Measurements from ENCODE around the gene HABP4.

HABP4 gene

GRCh38 chr9:96522366-96522765, 72.4 kb downstream of the HABP4 start:
- no peak for DNase-seq (ENCODE audit: low read depth in 2 of 2)

DNA sequence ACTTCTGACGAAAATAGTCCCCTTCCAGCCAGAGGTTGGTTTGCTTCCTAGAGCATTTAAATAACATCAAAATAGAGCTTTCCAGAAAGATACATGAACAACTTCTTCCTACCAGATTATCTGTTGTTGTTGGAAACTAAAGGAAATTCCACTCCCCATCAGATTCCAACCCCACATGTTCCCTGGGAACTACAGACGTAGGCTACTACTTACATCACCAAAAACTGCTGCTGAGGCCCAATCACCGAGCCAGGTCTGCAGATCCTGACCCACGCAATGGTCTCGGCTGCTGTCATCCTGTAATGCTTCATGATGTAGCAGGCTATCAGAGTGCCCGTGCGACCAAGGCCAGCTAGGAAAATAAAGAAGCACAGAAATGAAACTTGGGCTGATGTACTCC, 73.4 kb downstream of the HABP4 start:
- DNase-seq (ENCODE audit: low read depth in 2 of 2), result no peak

GRCh38 chr9:96524045-96524444, 74.1 kb downstream of the HABP4 start:
- no peak for DNase-seq (ENCODE audit: low read depth in 2 of 2)

DNA sequence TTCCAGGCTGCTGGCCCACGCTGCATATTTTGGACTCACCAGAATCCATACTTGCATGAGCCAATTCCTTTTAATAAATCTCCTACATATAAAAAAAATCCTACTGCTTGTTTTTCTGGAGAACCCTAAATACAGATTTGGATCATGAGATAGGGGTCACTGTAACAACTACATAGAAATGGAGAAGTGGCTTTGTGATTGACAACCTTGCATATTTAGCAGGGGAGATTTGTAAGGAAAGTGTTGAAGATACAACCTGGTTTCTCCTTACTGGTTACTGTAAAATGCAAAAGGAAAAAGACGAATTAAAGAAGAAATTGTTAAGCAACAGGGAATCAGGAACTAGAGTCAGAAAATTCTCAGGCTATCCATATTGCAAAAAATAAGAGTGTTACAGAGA, 74.8 kb downstream of the HABP4 start:
- DNase-seq (ENCODE audit: low read depth in 2 of 2), result no peak

DNA sequence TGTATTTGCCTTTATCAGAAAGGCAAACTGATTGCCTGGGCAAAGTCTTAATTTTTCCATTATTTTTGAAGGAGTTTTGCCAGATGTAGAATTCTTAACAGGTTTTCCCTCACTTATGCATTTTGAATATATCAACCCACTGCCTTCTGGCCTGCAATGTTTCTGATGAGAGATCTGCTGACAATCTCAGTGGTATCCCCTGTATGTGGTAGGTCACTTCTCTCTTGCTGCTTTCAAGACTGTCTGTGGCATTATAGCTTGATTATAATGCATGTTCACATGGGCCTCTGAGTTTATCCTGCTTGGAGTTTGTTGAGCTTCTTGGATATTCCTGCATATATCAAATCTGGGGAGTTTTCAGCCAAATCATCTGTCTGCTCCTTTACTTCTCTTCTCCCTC, 82.2 kb downstream of the HABP4 start:
- no peak for DNase-seq (ENCODE audit: low read depth in 2 of 2)

DNA sequence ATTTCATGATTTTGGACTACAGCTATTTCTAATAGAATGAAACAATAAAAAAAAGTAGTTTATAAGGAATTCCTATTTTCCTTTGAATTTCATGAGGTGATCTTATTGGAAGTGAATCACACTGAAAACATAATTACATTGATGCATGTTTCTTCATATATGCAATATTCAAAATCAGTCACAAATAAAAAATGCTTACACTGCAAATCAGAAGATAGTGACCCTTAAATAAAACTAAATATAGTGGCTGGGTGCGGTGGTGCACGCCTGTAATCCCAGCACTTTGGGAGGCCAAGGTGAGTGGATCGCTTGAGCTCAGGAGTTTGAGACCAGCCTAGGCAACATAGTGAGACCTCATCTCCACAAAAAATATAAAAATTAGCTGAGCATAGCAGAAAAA, 90.1 kb downstream of the HABP4 start:
- no peak for DNase-seq (ENCODE audit: low read depth in 2 of 2)

Measured in activated CD4-positive, alpha-beta T cell treated with anti-CD3 and anti-CD28 coated beads for 24 hours (primary cell).